Fibroblast of skin of abdomen (primary cell): ENCODE results near the gene AHR.
A peak's percentile ranks its signal among the peaks of the same experiment; 100 is the strongest.
"Not testable (repeated sequence)": the region's sequence is repeated elsewhere in the genome, so short reads cannot be mapped to it uniquely, and the experiment has no call there.

Experiments used
- DNase-seq: peaks from one replicate; pipeline ENCODE4 v3.0.0-alpha.2; 2013

The AHR gene

GRCh38 chr7:17340655-17341054 is 42.2 kb downstream of the AHR start:
- DNase-seq = no peak

GRCh38 chr7:17342756-17343155 is 44.3 kb downstream of the AHR start:
- peak; percentile 35 for DNase-seq

- DNase-seq = no peak
Observed at GRCh38 chr7:17347401-17347800, 48.9 kb downstream of the AHR start.

- DNase-seq = not testable (repeated sequence)
Observed at GRCh38 chr7:17348932-17349331, 50.5 kb downstream of the AHR start.

- not testable (repeated sequence) for DNase-seq
Observed at GRCh38 chr7:17350321-17350720, 51.9 kb downstream of the AHR start.

GRCh38 chr7:17353650-17354419 is 55.4 kb downstream of the AHR start:
- DNase-seq = not testable (repeated sequence)

- DNase-seq = no peak
Observed at GRCh38 chr7:17354473-17354872, 56.0 kb downstream of the AHR start.

GRCh38 chr7:17355050-17355449 is 56.6 kb downstream of the AHR start:
- no peak for DNase-seq

- DNase-seq = no peak
Observed at GRCh38 chr7:17357952-17358351, 59.5 kb downstream of the AHR start.

GRCh38 chr7:17359610-17360009 is 61.2 kb downstream of the AHR start:
- DNase-seq = no peak

GRCh38 chr7:17362439-17363105 is 64.1 kb downstream of the AHR start:
- DNase-seq = peak; percentile 71

GRCh38 chr7:17364671-17365070 is 66.2 kb downstream of the AHR start:
- no peak for DNase-seq

- DNase-seq = no peak
Observed at GRCh38 chr7:17365775-17366174, 67.3 kb downstream of the AHR start.

- no peak for DNase-seq
Observed at GRCh38 chr7:17367502-17367901, 69.0 kb downstream of the AHR start.

- DNase-seq = no peak
Observed at GRCh38 chr7:17368856-17369524, 70.5 kb downstream of the AHR start.

GRCh38 chr7:17369691-17370426 is 71.4 kb downstream of the AHR start:
- peak; percentile 87 for DNase-seq

- no peak for DNase-seq
Observed at GRCh38 chr7:17370901-17371585, 72.6 kb downstream of the AHR start.

GRCh38 chr7:17371671-17372524 is 73.4 kb downstream of the AHR start:
- peak; percentile 97 for DNase-seq

- DNase-seq = no peak
Observed at GRCh38 chr7:17374157-17374556, 75.7 kb downstream of the AHR start.

- DNase-seq = no peak
Observed at GRCh38 chr7:17374654-17375053, 76.2 kb downstream of the AHR start.

- no peak for DNase-seq
Observed at GRCh38 chr7:17376595-17376994, 78.1 kb downstream of the AHR start.
